ENCODE data around the gene ZFYVE28.
"Not testable (repeated sequence)": the region's sequence is repeated elsewhere in the genome, so short reads cannot be mapped to it uniquely, and the experiment has no call there.

The ZFYVE28 gene

GRCh38 chr4:2396781-2397368, 21.6 kb downstream of the ZFYVE28 start:
- no peak for DNase-seq (ENCODE audit: low read depth)
- no peak overlapping the region for H3K4me3 ChIP-seq (ENCODE audit: low read depth, low read length)

DNA sequence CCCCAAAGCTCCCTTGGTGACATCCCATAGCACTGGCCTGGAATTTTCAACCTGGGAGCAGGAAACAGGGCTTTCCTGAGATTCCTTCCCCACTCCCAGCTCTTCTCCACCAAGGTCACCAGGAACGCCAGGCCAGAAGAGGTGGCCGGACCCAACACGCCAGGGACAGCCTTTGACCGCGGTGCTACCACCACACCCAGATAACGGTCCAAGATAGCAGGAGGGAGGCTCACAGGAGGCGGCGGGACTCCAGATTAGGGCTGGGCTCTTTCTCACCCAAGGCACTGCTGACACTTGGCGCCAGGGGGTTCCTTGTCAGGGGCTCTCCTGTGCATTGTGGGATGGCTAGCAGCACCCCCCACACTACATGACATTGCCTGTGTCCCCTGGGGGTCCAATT, 22.9 kb downstream of the ZFYVE28 start:
- no peak overlapping the region for H3K4me3 ChIP-seq (ENCODE audit: low read depth, low read length)
- no peak for DNase-seq (ENCODE audit: low read depth)

GRCh38 chr4:2395038-2395437, 23.4 kb downstream of the ZFYVE28 start:
- no peak overlapping the region for H3K4me3 ChIP-seq (ENCODE audit: low read depth, low read length)
- no peak for DNase-seq (ENCODE audit: low read depth)

DNA sequence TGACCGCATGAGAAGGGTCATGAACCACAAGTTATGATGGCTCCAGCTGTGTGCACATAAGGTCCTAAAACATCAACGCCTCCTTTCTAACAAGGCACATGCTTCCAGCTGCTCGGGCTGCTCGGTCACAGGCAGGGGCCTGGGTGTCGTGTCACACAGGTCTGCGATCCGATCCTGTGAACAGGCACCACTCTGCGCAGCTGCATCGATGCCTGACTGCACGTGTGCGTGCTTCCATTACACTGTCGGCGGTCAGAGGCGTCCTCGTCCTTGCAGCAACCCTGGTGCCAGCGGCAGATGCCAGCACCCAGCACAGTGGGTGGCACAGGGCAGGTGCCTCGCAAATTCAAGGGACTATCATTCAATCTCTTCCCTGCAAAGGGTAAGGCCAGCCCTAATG, 23.9 kb downstream of the ZFYVE28 start:
- no peak overlapping the region for H3K4me3 ChIP-seq (ENCODE audit: low read depth, low read length)
- DNase-seq (ENCODE audit: low read depth): no peak

- no peak overlapping the region for H3K4me3 ChIP-seq (ENCODE audit: low read depth, low read length)
- no peak for DNase-seq (ENCODE audit: low read depth)
These were observed 24.8 kb downstream of the ZFYVE28 start for GRCh38 chr4:2393353-2394270.

GRCh38 chr4:2390784-2391421, 27.5 kb downstream of the ZFYVE28 start:
- DNase-seq (ENCODE audit: low read depth): no peak
- H3K4me3 ChIP-seq (ENCODE audit: low read depth, low read length): no peak overlapping the region

- DNase-seq (ENCODE audit: low read depth): no peak
- H3K4me3 ChIP-seq (ENCODE audit: low read depth, low read length): no peak overlapping the region
These were observed 28.3 kb downstream of the ZFYVE28 start for GRCh38 chr4:2390146-2390545.

DNA sequence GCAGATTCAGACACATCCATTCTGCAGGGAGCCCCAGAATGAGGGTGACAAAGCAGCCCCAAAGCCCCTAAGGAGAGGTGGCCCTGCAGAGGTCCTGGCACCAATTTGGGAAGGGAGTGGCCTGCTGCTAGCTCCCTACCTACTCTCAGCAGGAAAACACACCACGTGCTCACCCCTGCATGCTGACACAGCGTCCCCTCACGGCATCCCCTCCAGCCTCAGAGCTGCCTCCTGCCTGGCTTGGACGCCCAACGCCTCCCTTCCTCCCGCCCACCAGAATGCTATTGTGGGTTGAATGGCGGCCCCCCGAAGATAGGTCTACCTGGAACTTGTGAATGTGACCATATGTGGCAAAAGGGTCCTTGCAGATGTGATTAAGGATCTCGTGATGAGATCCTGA, 28.8 kb downstream of the ZFYVE28 start:
- H3K4me3 ChIP-seq (ENCODE audit: low read depth, low read length): no peak overlapping the region

GRCh38 chr4:2388429-2389182, 29.8 kb downstream of the ZFYVE28 start:
- H3K4me3 ChIP-seq (ENCODE audit: low read depth, low read length): no peak overlapping the region
- no peak for DNase-seq (ENCODE audit: low read depth)

More for the DNA sequence above, 28.8 kb downstream of the ZFYVE28 start:
- no peak for DNase-seq (ENCODE audit: low read depth)

- DNase-seq (ENCODE audit: low read depth): no peak
- no peak overlapping the region for H3K4me3 ChIP-seq (ENCODE audit: low read depth, low read length)
These were observed 30.6 kb downstream of the ZFYVE28 start for GRCh38 chr4:2387829-2388228.

DNA sequence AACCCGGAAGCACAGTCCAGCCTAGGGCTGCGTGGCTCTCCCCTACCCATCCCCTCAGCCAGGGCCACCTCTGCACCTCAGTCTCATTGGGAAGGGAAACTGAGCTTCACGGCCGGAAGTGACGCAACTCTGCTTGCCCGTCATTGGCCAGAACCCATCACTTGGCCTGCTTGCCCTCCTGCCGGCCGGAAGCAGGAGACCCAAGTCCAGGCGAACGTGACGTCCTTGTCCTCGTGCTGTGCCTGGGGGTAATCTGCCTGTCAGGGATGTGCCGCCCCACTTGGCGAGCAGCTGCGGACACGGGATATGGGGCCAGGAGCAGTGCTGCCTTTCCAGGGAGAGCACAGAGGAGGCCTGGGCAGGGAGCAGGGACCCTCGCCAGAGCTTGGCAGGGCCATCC, 31.2 kb downstream of the ZFYVE28 start:
- no peak overlapping the region for H3K4me3 ChIP-seq (ENCODE audit: low read depth, low read length)
- DNase-seq (ENCODE audit: low read depth): no peak

GRCh38 chr4:2386717-2387116, 31.7 kb downstream of the ZFYVE28 start:
- no peak overlapping the region for H3K4me3 ChIP-seq (ENCODE audit: low read depth, low read length)
- no peak for DNase-seq (ENCODE audit: low read depth)

DNA sequence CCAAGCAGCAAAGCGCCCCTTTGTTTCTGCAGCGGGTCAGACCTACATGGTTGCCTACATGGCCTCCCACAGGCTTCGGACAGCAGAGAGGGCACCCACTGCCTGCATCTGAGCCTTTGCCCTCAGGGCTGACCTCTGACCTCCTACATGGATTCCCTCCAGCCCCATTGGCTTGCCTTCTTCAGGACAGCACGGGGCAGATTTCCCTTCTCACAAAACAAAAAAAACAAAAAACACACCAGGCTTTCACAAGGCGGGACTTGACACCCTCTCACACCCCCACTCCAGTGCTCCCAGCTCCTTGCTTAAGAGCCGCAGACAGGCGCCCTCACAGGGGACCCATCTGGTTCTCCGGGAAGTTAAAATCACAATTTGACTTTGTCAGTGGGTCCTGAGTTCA, 32.9 kb downstream of the ZFYVE28 start:
- no peak for DNase-seq (ENCODE audit: low read depth)
- no peak overlapping the region for H3K4me3 ChIP-seq (ENCODE audit: low read depth, low read length)

DNA sequence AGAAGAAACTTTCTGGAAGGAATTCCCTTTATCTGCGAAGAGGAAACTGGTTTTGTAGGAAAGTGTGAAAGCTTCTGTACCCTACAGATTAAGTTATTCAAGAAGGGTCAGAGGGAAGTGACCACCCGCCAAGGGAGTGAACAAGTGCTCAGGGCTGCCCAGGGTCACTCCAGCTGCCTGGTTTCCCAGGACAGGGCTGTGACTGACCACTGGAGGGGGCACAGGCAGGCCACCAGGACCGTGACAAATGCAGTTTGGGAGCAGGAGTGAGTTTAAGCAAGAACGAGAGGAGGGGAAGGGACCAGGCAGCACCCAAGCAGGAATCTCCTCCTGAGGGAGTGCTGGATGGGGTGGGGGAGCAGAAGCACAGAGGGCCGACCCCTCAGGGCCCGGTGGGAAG, 34.2 kb downstream of the ZFYVE28 start:
- DNase-seq (ENCODE audit: low read depth): no peak
- H3K4me3 ChIP-seq (ENCODE audit: low read depth, low read length): no peak overlapping the region

GRCh38 chr4:2383760-2384159, 34.7 kb downstream of the ZFYVE28 start:
- DNase-seq (ENCODE audit: low read depth): no peak
- no peak overlapping the region for H3K4me3 ChIP-seq (ENCODE audit: low read depth, low read length)

- H3K4me3 ChIP-seq (ENCODE audit: low read depth, low read length); DNase-seq (ENCODE audit: low read depth): not testable (repeated sequence)
These were observed 35.2 kb downstream of the ZFYVE28 start for GRCh38 chr4:2383220-2383631.

DNA sequence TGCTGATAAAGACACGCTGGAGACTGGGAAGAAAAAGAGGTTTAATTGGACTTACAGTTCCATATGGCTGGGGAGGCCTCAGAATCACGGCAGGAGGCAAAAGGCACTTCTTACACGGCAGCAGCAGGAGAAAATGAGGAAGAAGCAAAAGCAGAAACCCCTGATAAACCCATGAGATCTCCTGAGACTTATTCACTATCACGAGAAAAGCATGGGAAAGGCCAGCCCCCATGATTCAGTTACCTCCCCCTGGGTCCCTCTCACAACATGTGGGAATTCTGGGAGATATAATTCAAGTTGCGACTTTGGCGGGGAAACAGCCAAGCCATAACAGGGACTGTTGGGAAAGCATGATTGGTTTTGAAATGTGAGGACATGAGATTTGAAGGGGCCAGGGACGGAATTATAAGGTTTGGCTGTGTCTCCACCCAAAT, 35.7 kb downstream of the ZFYVE28 start:
- not testable (repeated sequence) for H3K4me3 ChIP-seq (ENCODE audit: low read depth, low read length); DNase-seq (ENCODE audit: low read depth)

- DNase-seq (ENCODE audit: low read depth); H3K4me3 ChIP-seq (ENCODE audit: low read depth, low read length): not testable (repeated sequence)
These were observed 37.9 kb downstream of the ZFYVE28 start for GRCh38 chr4:2380589-2380988.

DNA sequence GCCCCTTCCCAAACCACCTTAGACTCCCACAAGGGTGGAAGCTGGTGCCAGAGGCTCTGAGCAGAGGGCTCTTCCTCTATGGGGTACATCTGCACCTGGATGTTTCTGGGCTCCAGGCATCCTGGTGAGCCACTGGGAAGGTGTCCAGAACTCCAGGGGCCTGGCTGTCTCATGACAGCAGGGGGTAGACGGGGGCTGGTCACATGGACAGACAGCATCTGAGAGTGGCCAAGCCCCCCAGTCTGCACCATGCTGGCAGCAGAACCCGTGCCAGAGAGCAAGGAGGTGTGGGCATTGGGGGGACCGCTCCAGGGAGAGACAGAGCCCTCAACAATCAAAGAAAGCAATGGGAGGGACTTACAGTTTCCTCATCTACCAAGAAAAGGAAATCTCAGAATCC, 39.5 kb downstream of the ZFYVE28 start:
- no peak for DNase-seq (ENCODE audit: low read depth)

DNA sequence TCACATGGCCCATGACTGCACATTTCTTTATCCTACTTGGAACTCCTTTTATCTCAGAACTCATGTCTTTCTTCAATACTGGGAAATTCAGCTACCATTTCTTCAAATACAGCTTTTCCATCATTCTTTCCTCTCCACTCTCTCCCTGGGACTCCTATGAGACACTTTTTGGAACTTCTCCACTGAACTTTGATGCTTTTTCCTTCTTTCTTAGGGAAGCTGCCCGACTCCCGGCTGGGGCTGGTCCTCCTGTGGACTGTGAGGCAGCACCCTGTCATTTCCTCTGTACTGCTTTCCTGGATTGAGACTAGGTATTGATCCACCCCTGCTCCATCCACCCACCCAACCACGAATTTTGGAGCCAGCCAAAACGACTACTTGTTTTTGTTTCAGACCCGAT, 40.0 kb downstream of the ZFYVE28 start:
- no peak for DNase-seq (ENCODE audit: low read depth)
- H3K4me3 ChIP-seq (ENCODE audit: low read depth, low read length): no peak overlapping the region

More for the DNA sequence above, 39.5 kb downstream of the ZFYVE28 start:
- no peak overlapping the region for H3K4me3 ChIP-seq (ENCODE audit: low read depth, low read length)

All from skeletal muscle cell (primary cell).